ENCODE data around the gene NDRG4. TPM values are rescaled to one million over a fixed set of nuclear protein-coding genes. Genes with fewer than 3 reads are reported as not detected.

Gene NDRG4
- total and polyA plus RNA-seq, 2 donors (not counting 1 experiment from before 2014, with no cell fraction given), result 0.96 to 1.1 TPM

GRCh38 chr16:58459344-58460218 lies 40.4 kb upstream of the NDRG4 start:
- no peak for ATAC-seq (ENCODE audit: low read depth)
- H3K9me3 Mint-ChIP-seq (ENCODE audit: insufficient read depth), result no peaks in the 10 kb centered on the region
- Histone ChIP-seq H3K9ac (ENCODE audit: low read length) (no peak overlapping the region), H3K27ac (ENCODE audit: low read length in 2 of 2) (no peak overlapping the region), H4K20me1 (ENCODE audit: control insufficient read depth, insufficient read depth, low read length, poor library complexity, severe bottlenecking) (no peaks in the 10 kb centered on the region), H3K36me3 (replicated peaks in 1 of 2; ENCODE audit: control extremely low read depth in 1 of 2, control insufficient read depth in 1 of 2, extremely low read depth in 1 of 2, insufficient read depth in 2 of 2, low read length in 1 of 2) (no peaks in the 10 kb centered on the region), H2AFZ (ENCODE audit: insufficient read depth, low read depth, low read length, poor library complexity, severe bottlenecking) (no peak overlapping the region), H3K79me2 (ENCODE audit: control insufficient read depth, insufficient read depth, low read length) (no peaks in the 10 kb centered on the region), H3K4me3 (ENCODE audit: control extremely low read depth in 1 of 5, extremely low read depth in 1 of 5, insufficient read depth in 1 of 5, low read depth in 2 of 5, low read length in 4 of 5) (no peak overlapping the region), H3K4me2 (replicated peaks; ENCODE audit: low read depth, low read length, poor library complexity, severe bottlenecking) (no peak overlapping the region), H3K4me1 (ENCODE audit: control insufficient read depth in 2 of 2, insufficient read depth in 2 of 2, low read length in 2 of 2) (peaks cover 7 to 8% of the 10 kb centered on the region in 2 donors), H3K27me3 (replicated peaks in 1 of 4; ENCODE audit: control extremely low read depth in 1 of 4, control insufficient read depth in 3 of 4, insufficient read depth in 4 of 4, low read length in 3 of 4) (peaks cover 0 to 17% (median 5%) of the 10 kb centered on the region in 4 experiments), H3K9me3 (ENCODE audit: control extremely low read depth in 1 of 3, control insufficient read depth in 2 of 3, insufficient read depth in 1 of 3, low read length in 2 of 3) (no peaks in the 10 kb centered on the region)
- no peak overlapping the region for H3K4me3 Mint-ChIP-seq
- ChIA-PET CTCF (interaction anchor here (0.7 kb wide), 1 partner anchor 46 kb away, joined by 3 read pairs; no protein-coding TSS in a partner anchor), POLR2A (no interaction called here)
- WGBS (ENCODE audit: insufficient coverage), result 99% methylated on average over 5 of the region's 9 CpGs
- H3K27ac Mint-ChIP-seq, result no peak overlapping the region
- peaks cover 14% of the 10 kb centered on the region for H3K27me3 Mint-ChIP-seq
- DNase-seq, result no peak
- peaks cover 5% of the 10 kb centered on the region for H3K4me1 Mint-ChIP-seq
- no peak for TF ChIP-seq EZH2 (IDR thresholded peaks at IDR 0.05; ENCODE audit: borderline replicate concordance, insufficient read depth, low read depth, low read length, poor library complexity, severe bottlenecking)
- TF ChIP-seq, protein P1, sequence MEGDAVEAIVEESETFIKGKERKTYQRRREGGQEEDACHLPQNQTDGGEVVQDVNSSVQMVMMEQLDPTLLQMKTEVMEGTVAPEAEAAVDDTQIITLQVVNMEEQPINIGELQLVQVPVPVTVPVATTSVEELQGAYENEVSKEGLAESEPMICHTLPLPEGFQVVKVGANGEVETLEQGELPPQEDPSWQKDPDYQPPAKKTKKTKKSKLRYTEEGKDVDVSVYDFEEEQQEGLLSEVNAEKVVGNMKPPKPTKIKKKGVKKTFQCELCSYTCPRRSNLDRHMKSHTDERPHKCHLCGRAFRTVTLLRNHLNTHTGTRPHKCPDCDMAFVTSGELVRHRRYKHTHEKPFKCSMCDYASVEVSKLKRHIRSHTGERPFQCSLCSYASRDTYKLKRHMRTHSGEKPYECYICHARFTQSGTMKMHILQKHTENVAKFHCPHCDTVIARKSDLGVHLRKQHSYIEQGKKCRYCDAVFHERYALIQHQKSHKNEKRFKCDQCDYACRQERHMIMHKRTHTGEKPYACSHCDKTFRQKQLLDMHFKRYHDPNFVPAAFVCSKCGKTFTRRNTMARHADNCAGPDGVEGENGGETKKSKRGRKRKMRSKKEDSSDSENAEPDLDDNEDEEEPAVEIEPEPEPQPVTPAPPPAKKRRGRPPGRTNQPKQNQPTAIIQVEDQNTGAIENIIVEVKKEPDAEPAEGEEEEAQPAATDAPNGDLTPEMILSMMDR (IDR thresholded peaks at IDR 0.05), result no peak
- intact Hi-C loops (cut with micrococcal nuclease), result no loop called here

- Histone ChIP-seq H3K36me3 (replicated peaks in 1 of 2; ENCODE audit: control extremely low read depth in 1 of 2, control insufficient read depth in 1 of 2, extremely low read depth in 1 of 2, insufficient read depth in 2 of 2, low read length in 1 of 2) (no peaks in the 10 kb centered on the region), H3K9me3 (ENCODE audit: control extremely low read depth in 1 of 3, control insufficient read depth in 2 of 3, insufficient read depth in 1 of 3, low read length in 2 of 3) (no peaks in the 10 kb centered on the region), H2AFZ (ENCODE audit: insufficient read depth, low read depth, low read length, poor library complexity, severe bottlenecking) (no peak overlapping the region), H3K9ac (ENCODE audit: low read length) (no peak overlapping the region), H4K20me1 (ENCODE audit: control insufficient read depth, insufficient read depth, low read length, poor library complexity, severe bottlenecking) (no peaks in the 10 kb centered on the region), H3K27ac (ENCODE audit: low read length in 2 of 2) (no peak overlapping the region), H3K4me1 (ENCODE audit: control insufficient read depth in 2 of 2, insufficient read depth in 2 of 2, low read length in 2 of 2) (peaks cover 12 to 14% of the 10 kb centered on the region in 2 donors), H3K4me2 (replicated peaks; ENCODE audit: low read depth, low read length, poor library complexity, severe bottlenecking) (no peak overlapping the region), H3K27me3 (replicated peaks in 1 of 4; ENCODE audit: control extremely low read depth in 1 of 4, control insufficient read depth in 3 of 4, insufficient read depth in 4 of 4, low read length in 3 of 4) (peaks cover 0 to 24% (median 11%) of the 10 kb centered on the region in 4 experiments), H3K79me2 (ENCODE audit: control insufficient read depth, insufficient read depth, low read length) (no peaks in the 10 kb centered on the region), H3K4me3 (ENCODE audit: control extremely low read depth in 1 of 5, extremely low read depth in 1 of 5, insufficient read depth in 1 of 5, low read depth in 2 of 5, low read length in 4 of 5) (no peak overlapping the region)
- Mint-ChIP-seq H3K9me3 (ENCODE audit: insufficient read depth) (no peaks in the 10 kb centered on the region), H3K4me3 (no peak overlapping the region), H3K27ac (no peak overlapping the region), H3K27me3 (peaks cover 19% of the 10 kb centered on the region), H3K4me1 (peaks cover 11% of the 10 kb centered on the region)
- 69% methylated on average over 3 of the region's 4 CpGs for WGBS (ENCODE audit: insufficient coverage)
- intact Hi-C loops (cut with micrococcal nuclease), result no loop called here
- CTCF ChIA-PET, result interaction anchor here (0.7 kb wide), 1 partner anchor 45 kb away, joined by 3 read pairs; no protein-coding TSS in a partner anchor
- DNase-seq (no peak), ATAC-seq (ENCODE audit: low read depth) (no peak)
- POLR2A ChIA-PET, result no interaction called here
- no peak for TF ChIP-seq EZH2 (IDR thresholded peaks at IDR 0.05; ENCODE audit: borderline replicate concordance, insufficient read depth, low read depth, low read length, poor library complexity, severe bottlenecking)
- TF ChIP-seq, protein P1 (IDR thresholded peaks at IDR 0.05), result no peak
These were observed 39.7 kb upstream of the NDRG4 start for GRCh38 chr16:58460219-58460610.
